GM12892 (cell line): Measurements from ENCODE around the gene NRP1.

Experiments used
- POLR2A ChIP-seq: IDR thresholded peaks from 2 replicates; pipeline ENCODE4 v1.6.1; 2011; ENCODE audit warnings: low read depth, low read length, control low read depth
- POLR2AphosphoS5 ChIP-seq: IDR thresholded peaks from 2 replicates; pipeline ENCODE4 v1.6.1; 2011; ENCODE audit warnings: low read depth, low read length, control low read depth
- TAF1 ChIP-seq: IDR thresholded peaks from 2 replicates; pipeline ENCODE4 v1.6.1; 2011; ENCODE audit warnings: low read depth, mild to moderate bottlenecking, control low read depth, low read length, borderline replicate concordance

DNA sequence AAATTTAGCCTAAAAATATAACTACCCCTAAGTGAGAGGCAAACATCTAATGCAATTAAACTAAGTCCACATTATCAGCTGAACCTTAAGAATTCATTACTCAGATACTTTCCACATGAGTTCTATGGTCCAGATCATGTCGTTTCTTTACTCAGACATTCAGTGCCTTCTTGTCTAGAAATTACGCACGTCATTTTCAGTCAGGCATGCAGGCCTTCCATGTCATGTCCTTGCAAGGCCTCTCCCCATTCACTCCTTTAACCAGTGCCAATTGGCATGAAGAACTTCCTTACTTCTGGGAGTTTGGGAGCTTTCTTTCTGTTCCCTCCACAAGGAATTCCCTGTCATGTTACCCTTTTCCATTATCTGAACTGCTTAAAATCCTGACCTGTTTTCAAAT lies 118.8 kb downstream of the NRP1 start:
- TF ChIP-seq POLR2AphosphoS5: no peak
- no peak for TF ChIP-seq POLR2A
- no peak for TF ChIP-seq TAF1
